Measurements from ENCODE around the gene INPP5D. TPM values are rescaled to one million over a fixed set of nuclear protein-coding genes. Genes with fewer than 3 reads are reported as not detected.

Gene INPP5D
- total RNA-seq, 1 experiment from 2014 or later, result 17.2 TPM

DNA sequence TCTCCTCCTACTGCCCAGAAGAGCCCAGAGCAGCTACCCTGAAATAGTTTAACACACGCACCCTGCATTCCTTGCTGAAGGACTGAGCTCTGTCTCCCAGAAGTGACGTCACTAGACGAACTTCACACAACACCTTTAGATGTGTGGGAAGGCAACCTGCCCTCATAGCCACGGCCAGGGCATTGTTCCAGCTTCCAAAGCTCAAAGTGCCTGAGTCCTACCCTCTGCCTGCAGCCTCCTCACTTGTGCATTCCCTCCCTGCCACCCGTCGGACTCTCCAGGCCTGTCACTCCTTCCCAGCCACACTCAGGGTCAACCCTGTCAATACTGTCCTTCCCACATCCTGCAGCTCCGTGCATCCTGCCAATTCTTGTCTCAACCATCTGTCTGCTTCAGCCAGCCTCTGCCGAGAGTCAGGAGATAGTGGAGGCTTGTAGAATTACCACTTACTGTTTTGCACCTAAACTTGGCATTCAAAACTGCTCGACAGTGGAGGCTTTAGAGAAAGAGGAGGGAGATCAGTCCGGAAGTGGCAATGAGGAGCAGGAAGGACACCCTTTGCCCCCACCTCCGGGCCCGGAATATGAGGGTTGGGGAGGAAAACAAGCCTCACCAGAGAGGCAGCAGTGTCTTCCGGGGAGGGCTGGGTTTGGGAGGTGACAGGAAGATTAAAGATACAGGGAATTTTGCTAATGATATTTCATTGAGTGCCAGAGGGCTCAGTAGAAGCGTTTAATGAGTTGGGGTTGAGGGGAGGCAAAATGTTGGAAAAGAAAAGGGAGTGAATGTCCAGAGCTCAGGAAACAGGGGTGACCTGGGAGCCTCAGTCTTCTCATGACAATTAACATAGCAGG, 119.1 kb downstream of the INPP5D start:
- Mint-ChIP-seq H3K4me3 (no peak overlapping the region), H3K9me3 (peaks cover 28% of the 10 kb centered on the region), H3K36me3 (peaks cover 47% of the 10 kb centered on the region), H3K27ac (peak overlapping the region; percentile 51; the same call in 1 of the 2 replicates), H3K27me3 (ENCODE audit: low read depth) (peaks cover 3% of the 10 kb centered on the region; the same call in 1 of the 2 replicates), H3K4me1 (no peaks in the 10 kb centered on the region)
- ATAC-seq (no peak), DNase-seq (ENCODE audit: low spot score) (no peak)
- ChIA-PET CTCF (no interaction called here), POLR2A (no interaction called here)
- TF ChIP-seq ATF1 (CRISPR knock-in tag; IDR thresholded peaks at IDR 0.05) (no peak), RELA (CRISPR knock-in tag; IDR thresholded peaks at IDR 0.05; ENCODE audit: borderline replicate concordance) (no peak), CREB1 (CRISPR knock-in tag; IDR thresholded peaks at IDR 0.05) (no peak), PRRX2 (CRISPR knock-in tag; IDR thresholded peaks at IDR 0.05) (no peak)

GRCh38 chr2:233179848-233180366, 119.8 kb downstream of the INPP5D start:
- no peak for ATAC-seq
- Mint-ChIP-seq H3K27me3 (ENCODE audit: low read depth) (peaks cover 3% of the 10 kb centered on the region; the same call in 1 of the 2 replicates), H3K4me1 (no peaks in the 10 kb centered on the region), H3K4me3 (no peak overlapping the region), H3K36me3 (peaks cover 49% of the 10 kb centered on the region), H3K9me3 (peaks cover 28% of the 10 kb centered on the region), H3K27ac (no peak overlapping the region)
- no peak for DNase-seq (ENCODE audit: low spot score)
- no peak for TF ChIP-seq ZNF219 (CRISPR knock-in tag; IDR thresholded peaks at IDR 0.05; ENCODE audit: borderline replicate concordance)
- TF ChIP-seq JUN (CRISPR knock-in tag; IDR thresholded peaks at IDR 0.05), result no peak
- TF ChIP-seq USF2 (CRISPR knock-in tag; IDR thresholded peaks at IDR 0.05), result no peak
- TF ChIP-seq ZNF138 (CRISPR knock-in tag; conservative IDR thresholded peaks at IDR 0.05), result no peak
- TF ChIP-seq STAT6 (CRISPR knock-in tag; conservative IDR thresholded peaks at IDR 0.05; ENCODE audit: low read depth), result no peak
- POLR2A ChIA-PET, result no interaction called here
- CTCF ChIA-PET, result no interaction called here

DNA sequence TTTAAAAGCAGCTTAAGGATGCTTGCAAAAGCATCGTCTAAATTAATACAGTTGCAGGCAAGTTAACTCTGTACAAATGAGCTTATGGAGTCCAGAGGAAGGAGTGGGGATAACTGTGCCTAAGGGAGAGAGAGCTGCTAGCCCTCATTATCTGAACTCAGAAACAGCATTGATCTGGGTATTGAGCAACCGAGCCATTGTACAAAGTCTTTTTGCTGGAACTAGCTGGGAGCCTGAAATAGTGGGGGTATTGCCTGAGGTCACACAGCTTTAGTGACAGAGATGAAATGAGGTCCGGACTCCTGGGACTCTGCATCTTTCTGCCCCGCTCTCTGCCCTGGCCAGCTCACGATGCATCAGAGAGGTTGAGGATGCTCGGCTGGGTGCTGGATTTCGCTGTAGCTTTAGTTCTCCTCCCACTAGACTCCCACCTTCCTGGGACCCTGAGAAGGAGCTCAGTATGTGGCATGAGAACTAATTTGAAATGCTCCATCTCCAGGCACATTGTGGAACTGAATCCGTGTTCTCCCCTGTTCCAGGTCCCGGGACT, 123.8 kb downstream of the INPP5D start:
- no peak overlapping the region for H3K27ac Mint-ChIP-seq
- TF ChIP-seq KAT7 (CRISPR knock-in tag; IDR thresholded peaks at IDR 0.05; ENCODE audit: borderline replicate concordance) (no peak), ETV6 (CRISPR knock-in tag; IDR thresholded peaks at IDR 0.05) (no peak), NR1H2 (CRISPR knock-in tag; IDR thresholded peaks at IDR 0.05) (no peak), ERG (CRISPR knock-in tag; IDR thresholded peaks at IDR 0.05) (no peak)
- TF ChIP-seq, protein P1, sequence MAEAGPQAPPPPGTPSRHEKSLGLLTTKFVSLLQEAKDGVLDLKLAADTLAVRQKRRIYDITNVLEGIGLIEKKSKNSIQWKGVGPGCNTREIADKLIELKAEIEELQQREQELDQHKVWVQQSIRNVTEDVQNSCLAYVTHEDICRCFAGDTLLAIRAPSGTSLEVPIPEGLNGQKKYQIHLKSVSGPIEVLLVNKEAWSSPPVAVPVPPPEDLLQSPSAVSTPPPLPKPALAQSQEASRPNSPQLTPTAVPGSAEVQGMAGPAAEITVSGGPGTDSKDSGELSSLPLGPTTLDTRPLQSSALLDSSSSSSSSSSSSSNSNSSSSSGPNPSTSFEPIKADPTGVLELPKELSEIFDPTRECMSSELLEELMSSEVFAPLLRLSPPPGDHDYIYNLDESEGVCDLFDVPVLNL (CRISPR knock-in tag; IDR thresholded peaks at IDR 0.05; ENCODE audit: borderline replicate concordance, low read depth), result no peak
- H3K4me1 Mint-ChIP-seq, result peaks cover 3% of the 10 kb centered on the region; the same call in 1 of the 2 replicates
- no peaks in the 10 kb centered on the region for H3K27me3 Mint-ChIP-seq (ENCODE audit: low read depth)
- peaks cover 22% of the 10 kb centered on the region for H3K9me3 Mint-ChIP-seq
- CTCF ChIA-PET, result interaction anchor here (0.5 to 2.6 kb wide), 4 partner anchors 9 to 1104 kb away, joined by 3 to 11 read pairs (median 4); no protein-coding TSS in a partner anchor
- peaks cover 54% of the 10 kb centered on the region for H3K36me3 Mint-ChIP-seq
- H3K4me3 Mint-ChIP-seq, result no peak overlapping the region
- no peak for DNase-seq (ENCODE audit: low spot score)
- no peak for ATAC-seq
- POLR2A ChIA-PET, result no interaction called here

Data from WTC11 (cell line).